HFFc6 (cell line): ENCODE measurements around the gene NNT. TPM values are rescaled to one million over a fixed set of nuclear protein-coding genes. Genes with fewer than 3 reads are reported as not detected.

Experiments
- DNase-seq: peaks from one replicate; pipeline ENCODE4 v3.0.0-alpha.2; 2018
- H3K27ac Mint-ChIP-seq: 2 replicates; pipeline ENCODE4 v1.8.0; 2020; ENCODE audit warnings: mild to moderate bottlenecking, mixed read lengths
- H3K27me3 Mint-ChIP-seq: 2 replicates; pipeline ENCODE4 v1.8.0; 2021; ENCODE audit warnings: mild to moderate bottlenecking, moderate library complexity, mixed read lengths; ENCODE audit not compliant: insufficient read depth
- H3K36me3 Mint-ChIP-seq: 2 replicates; pipeline ENCODE4 v1.8.0; 2021; ENCODE audit warnings: low read depth, mixed read lengths
- H3K4me1 Mint-ChIP-seq: 2 replicates; pipeline ENCODE4 v1.8.0; 2020; ENCODE audit warnings: low read depth, mixed read lengths
- H3K4me3 Mint-ChIP-seq: 2 replicates; pipeline ENCODE4 v1.8.0; 2020; ENCODE audit warnings: mild to moderate bottlenecking, moderate library complexity, mixed read lengths
- H3K9me3 Mint-ChIP-seq: 2 replicates; pipeline ENCODE4 v1.8.0; 2020; ENCODE audit warnings: mild to moderate bottlenecking, mixed read lengths
- CTCF ChIP-seq: fragments of 200-600 bp; sonication (generic); IDR thresholded peaks from 2 replicates; pipeline ENCODE4 v1.5.0; 2021; ENCODE audit warnings: antibody characterized with exemption, mild to moderate bottlenecking
- total RNA-seq, 6 experiments: library from RNA; stranded (reverse); fragmentation: NEBNext Ultra II Directional; extraction: Animal tissue kit (Norgen Biotek cat#: 25700); gene quantifications; 2 replicates in 1 of 6; 3 replicates in 5 of 6; pipeline ENCODE4 v1.2.3, GENCODE V29; 2021

NNT gene
- total RNA-seq, 6 experiments from 2014 or later = 52.9 to 64.0 (median 59.6) TPM

GRCh38 chr5:43638107-43638506 is 35.1 kb downstream of the NNT start:
- no peaks in the 10 kb centered on the region for H3K9me3 Mint-ChIP-seq
- no peak overlapping the region for H3K27ac Mint-ChIP-seq
- no peak for DNase-seq
- TF ChIP-seq CTCF = no peak
- peaks cover 30% of the 10 kb centered on the region for H3K4me1 Mint-ChIP-seq
- peaks cover 7% of the 10 kb centered on the region; the same call in 1 of the 2 replicates for H3K36me3 Mint-ChIP-seq
- no peak overlapping the region for H3K4me3 Mint-ChIP-seq
- no peaks in the 10 kb centered on the region for H3K27me3 Mint-ChIP-seq

DNA sequence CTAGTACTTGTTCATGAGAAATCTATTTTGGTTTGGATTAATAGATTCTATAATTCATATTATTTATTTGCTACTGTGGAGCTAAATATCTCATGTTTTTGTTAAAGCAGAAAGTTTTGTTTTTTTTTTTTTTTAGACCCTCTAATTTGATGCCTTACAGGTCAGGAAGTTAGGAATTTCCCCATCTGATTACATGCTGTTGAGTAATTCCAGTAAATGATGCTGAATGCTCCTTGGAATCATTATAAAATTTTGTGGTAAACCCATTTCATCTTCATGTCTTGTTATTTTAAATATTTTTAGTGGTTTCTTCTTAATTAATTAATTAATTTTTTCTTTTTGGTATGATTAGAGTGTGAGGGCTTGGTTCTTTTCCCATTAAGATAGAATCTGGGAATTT is 35.6 kb downstream of the NNT start:
- DNase-seq = no peak
- Mint-ChIP-seq H3K27ac (no peak overlapping the region), H3K36me3 (peaks cover 7% of the 10 kb centered on the region; the same call in 1 of the 2 replicates), H3K4me1 (peaks cover 34% of the 10 kb centered on the region), H3K9me3 (no peaks in the 10 kb centered on the region), H3K27me3 (no peaks in the 10 kb centered on the region), H3K4me3 (no peak overlapping the region)
- no peak for TF ChIP-seq CTCF

- no peaks in the 10 kb centered on the region for H3K27me3 Mint-ChIP-seq
- no peak for DNase-seq
- H3K4me3 Mint-ChIP-seq = no peak overlapping the region
- peaks cover 36% of the 10 kb centered on the region for H3K4me1 Mint-ChIP-seq
- H3K27ac Mint-ChIP-seq = no peak overlapping the region
- TF ChIP-seq CTCF = no peak
- H3K36me3 Mint-ChIP-seq = peaks cover 7% of the 10 kb centered on the region; the same call in 1 of the 2 replicates
- no peaks in the 10 kb centered on the region for H3K9me3 Mint-ChIP-seq
These were observed 36.6 kb downstream of the NNT start for GRCh38 chr5:43639566-43639965.

DNA sequence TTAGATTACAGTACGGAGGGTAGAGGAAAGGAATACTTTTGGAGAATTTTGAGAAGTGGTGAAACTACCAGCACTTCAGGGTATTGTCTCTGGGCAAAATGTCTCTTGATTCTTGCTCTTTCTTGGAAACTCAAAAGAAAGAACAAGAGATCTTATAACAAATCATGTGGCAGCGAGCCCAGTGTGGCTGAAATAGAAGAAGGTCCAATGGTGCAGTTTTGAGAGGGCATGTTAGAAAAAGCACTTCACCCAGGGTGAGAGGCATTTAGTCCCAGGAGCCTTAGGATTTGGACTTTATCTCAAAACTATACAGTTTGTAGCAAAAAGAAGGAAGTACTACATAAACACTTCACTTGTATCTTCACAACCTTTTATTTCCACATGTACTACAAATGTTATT is 39.4 kb downstream of the NNT start:
- Mint-ChIP-seq H3K27me3 (no peaks in the 10 kb centered on the region), H3K4me1 (peaks cover 27% of the 10 kb centered on the region), H3K4me3 (no peak overlapping the region), H3K27ac (no peak overlapping the region), H3K36me3 (0 out of 2 replicates have a peak, but pooled peaks cover 3% of the 10 kb centered on the region), H3K9me3 (no peaks in the 10 kb centered on the region)
- no peak for DNase-seq
- no peak for TF ChIP-seq CTCF

DNA sequence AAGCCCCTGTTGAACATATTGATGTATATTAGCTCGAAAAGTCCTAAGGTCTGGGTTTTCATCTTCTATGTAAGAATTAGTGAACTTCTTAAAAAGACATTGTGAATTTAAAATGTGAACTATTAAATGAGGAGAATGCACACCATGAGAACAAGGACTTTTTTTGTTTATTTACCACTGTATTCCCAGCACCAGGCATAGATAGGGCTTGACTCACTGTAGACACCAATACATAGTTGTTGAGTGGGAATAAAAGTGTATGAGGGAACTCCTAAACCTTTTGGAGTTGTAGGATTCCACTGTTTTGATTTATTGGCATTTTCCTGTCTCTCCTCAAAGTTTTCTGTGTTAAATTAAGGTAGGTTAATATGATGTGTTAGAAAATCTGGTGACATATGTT is 40.3 kb downstream of the NNT start:
- H3K4me3 Mint-ChIP-seq = no peak overlapping the region
- H3K27me3 Mint-ChIP-seq = no peaks in the 10 kb centered on the region
- DNase-seq = no peak
- H3K27ac Mint-ChIP-seq = 0 out of 2 replicates have a peak overlapping the region, but pooled peaks have one; percentile 35
- 0 out of 2 replicates have a peak, but pooled peaks cover 3% of the 10 kb centered on the region for H3K36me3 Mint-ChIP-seq
- H3K9me3 Mint-ChIP-seq = no peaks in the 10 kb centered on the region
- H3K4me1 Mint-ChIP-seq = peaks cover 29% of the 10 kb centered on the region
- TF ChIP-seq CTCF = no peak

GRCh38 chr5:43643750-43644149 is 40.8 kb downstream of the NNT start:
- H3K9me3 Mint-ChIP-seq = no peaks in the 10 kb centered on the region
- H3K27me3 Mint-ChIP-seq = no peaks in the 10 kb centered on the region
- peaks cover 29% of the 10 kb centered on the region for H3K4me1 Mint-ChIP-seq
- H3K4me3 Mint-ChIP-seq = no peak overlapping the region
- DNase-seq = no peak
- 0 out of 2 replicates have a peak, but pooled peaks cover 3% of the 10 kb centered on the region for H3K36me3 Mint-ChIP-seq
- no peak for TF ChIP-seq CTCF
- no peak overlapping the region for H3K27ac Mint-ChIP-seq
